ENCODE measurements around the gene MAPK8IP3.

The MAPK8IP3 gene

GRCh38 chr16:1776991-1777374 lies 71.0 kb downstream of the MAPK8IP3 start:
- DNase-seq = no peak

- DNase-seq = no peak
Measured at GRCh38 chr16:1777375-1778199, 71.6 kb downstream of the MAPK8IP3 start.

- no peak for DNase-seq
Measured at GRCh38 chr16:1778200-1779179, 72.5 kb downstream of the MAPK8IP3 start.

DNA sequence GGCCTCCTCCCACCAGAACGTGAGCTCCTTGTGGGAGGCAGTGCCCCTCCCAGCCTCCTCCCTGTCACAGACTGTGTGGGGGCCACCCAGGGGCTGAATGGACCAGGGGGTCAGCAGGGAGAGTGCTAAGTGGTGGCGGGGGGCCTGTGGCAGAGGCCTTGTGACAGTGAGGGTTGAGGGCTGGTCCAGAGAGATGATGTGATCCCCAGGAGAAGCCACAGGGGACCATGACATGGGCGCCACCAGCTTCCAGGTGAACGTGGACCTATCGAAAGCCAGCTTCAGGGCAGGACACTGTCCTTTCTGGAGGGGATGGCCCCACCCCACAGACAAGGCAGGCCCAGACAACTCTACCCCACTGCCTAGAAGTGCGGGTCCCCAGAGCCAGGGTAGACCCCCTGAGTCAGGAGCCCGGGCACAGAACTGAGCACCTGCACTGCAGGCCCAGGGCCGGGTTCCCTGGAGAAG lies 73.3 kb downstream of the MAPK8IP3 start:
- no peak for DNase-seq

DNA sequence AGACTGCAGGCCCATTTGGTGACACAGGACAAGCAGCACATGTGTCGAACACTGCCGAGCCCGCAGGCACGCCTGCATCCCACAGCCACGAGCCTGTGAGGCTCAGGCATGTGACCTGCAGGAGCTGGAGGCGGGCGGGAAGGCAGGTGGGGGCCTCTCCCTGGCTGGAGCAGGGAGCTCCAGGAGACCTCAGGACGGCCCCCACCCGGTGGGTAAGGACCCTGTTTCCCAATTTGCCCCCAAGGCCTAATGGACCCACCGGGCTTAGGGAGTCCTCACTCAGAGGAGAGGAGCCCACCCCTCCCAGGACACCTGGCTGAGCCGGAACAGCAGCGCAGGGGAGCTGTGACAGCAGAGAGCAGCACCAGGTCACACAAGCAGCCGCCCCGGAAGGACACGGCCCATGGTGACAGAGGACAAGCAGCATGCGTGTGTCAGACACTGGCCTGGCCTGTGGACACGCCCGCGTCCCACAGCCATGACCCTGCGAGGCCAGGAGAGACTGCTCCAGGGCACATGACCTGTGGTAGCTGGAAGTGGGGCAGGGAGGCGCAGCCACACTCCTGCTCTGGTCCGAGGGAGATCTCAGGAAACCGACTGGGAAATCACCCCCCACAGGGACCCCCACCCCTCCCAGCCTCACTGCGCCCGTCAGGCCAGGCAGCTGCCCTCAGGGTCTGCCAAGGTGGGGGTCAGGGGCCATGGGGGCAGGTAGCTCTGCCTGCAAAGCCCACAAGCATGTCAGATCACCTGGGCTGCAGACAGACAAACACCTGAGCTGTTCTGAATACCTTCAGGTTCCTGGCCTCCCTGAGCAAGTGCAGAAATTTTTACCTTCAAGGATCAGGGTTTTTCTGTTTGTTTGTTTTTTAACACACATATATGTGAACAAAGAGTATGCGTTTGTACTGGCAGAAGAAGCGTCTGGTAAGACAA lies 74.0 kb downstream of the MAPK8IP3 start:
- no peak for DNase-seq

- DNase-seq = no peak
Measured at GRCh38 chr16:1780677-1781072, 74.7 kb downstream of the MAPK8IP3 start.

DNA sequence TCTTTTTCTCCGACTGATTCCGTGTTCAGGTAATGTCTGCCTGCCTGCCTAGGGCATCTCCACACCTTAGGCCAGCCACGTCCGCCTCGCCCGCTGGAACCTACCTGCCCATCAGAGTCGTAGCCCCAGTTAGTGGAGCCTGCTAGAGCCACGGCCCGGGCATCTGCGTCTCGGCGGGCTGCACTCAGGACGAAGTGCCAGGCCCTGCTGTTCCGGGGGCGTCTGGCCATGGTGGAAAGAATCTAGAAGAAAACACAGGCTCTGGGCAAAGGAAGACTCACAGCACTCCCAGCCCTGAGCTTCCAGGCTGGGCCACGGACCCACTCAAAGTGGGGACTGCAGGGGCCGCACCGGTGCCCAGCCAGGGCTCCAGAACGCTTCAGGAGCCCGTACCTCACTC lies 75.3 kb downstream of the MAPK8IP3 start:
- DNase-seq = no peak

GRCh38 chr16:1781758-1782407 lies 75.9 kb downstream of the MAPK8IP3 start:
- DNase-seq = no peak

GRCh38 chr16:1782408-1783264 lies 76.6 kb downstream of the MAPK8IP3 start, which contains the start of the genes NUBP2 and SPSB3:
Gene NUBP2, plus strand, starts transcription at chr16:1782960. Its CDS starts 61 bp downstream, at chr16:1783021.
Gene SPSB3, minus strand, starts transcription at chr16:1782571. Its CDS starts 1,088 bp downstream, at chr16:1781483.
- peak; percentile 100 for DNase-seq

- DNase-seq = no peak
Measured at GRCh38 chr16:1784977-1785845, 79.2 kb downstream of the MAPK8IP3 start.

DNA sequence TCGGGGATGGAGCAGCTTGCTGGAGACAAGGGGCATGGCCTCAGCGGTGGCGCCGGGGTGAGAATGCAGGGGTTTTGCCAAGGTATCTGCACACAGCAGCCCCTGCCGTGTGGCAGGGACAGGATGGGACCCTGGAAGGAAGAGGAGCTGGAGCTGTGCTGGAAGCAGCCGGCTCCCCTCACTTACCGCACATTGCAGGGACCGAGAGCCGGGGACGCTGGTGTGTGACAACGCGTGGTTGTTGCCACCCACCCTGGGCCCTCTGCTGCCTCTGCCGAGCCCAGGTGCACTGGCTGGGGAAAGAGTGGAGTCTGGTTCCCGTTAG lies 79.8 kb downstream of the MAPK8IP3 start:
- no peak for DNase-seq

- DNase-seq = no peak
Measured at GRCh38 chr16:1786242-1787055, 80.5 kb downstream of the MAPK8IP3 start.

- no peak for DNase-seq
Measured at GRCh38 chr16:1787056-1787321, 81.0 kb downstream of the MAPK8IP3 start.

DNA sequence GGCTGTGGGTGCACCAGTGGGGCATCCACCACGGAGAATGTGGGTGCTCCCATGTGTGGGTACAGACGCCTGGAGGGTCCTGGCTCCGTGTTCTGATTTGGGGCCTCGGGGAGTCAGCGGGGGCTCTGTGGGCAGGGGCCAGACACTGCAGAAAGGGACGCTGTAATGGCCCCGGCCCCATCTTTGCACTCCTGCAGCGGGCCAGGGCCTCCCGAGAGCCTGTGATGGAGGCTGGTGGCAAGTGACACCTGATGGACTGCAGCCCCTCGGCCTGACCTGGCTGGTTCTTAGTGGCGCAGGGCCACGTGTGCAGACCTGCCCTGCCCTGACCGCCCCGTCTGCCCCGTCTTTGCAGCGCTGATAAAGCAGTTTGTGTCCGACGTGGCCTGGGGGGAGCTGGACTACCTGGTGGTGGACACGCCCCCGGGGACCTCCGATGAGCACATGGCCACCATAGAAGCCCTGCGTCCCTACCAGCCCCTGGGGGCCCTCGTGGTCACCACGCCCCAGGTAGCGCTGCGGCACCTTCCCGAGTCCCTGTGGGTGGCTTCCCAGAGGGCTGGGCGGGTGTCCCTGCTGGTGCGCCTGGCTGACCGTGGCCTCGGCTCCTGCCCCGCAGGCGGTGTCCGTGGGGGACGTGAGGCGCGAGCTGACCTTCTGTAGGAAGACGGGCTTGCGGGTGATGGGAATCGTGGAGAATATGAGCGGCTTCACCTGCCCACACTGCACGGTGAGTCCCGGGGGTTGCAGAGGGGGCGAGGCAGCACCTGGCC lies 81.5 kb downstream of the MAPK8IP3 start:
- no peak for DNase-seq

DNA sequence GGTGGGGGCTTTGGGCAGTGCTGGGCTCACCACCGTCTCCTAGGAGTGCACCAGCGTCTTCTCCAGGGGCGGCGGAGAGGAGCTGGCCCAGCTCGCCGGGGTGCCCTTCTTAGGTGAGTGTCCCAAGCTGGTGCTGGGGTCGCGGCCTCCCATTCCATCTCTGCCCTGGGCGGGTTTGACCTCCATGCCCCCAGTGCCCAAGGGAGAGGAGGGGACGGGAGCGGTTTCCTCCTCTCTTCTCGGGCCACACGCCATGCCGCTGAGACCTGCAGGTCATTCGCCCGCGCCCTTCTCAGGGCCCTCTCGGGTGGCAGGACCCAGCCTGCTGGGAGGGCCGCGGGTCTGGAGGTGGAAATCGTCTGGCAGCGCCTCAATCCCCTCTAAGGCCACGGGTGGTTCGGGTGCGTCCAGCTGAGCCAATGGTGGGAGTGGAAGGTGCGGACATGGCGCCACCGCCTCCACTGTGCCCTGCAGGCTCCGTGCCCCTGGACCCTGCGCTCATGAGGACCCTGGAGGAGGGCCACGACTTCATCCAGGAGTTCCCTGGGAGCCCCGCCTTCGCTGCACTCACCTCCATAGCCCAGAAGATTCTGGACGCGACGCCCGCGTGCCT lies 82.2 kb downstream of the MAPK8IP3 start:
- DNase-seq = no peak

GRCh38 chr16:1788708-1789100 lies 82.7 kb downstream of the MAPK8IP3 start:
- no peak for DNase-seq

GRCh38 chr16:1789643-1790045 lies 83.6 kb downstream of the MAPK8IP3 start:
- no peak for DNase-seq

DNA sequence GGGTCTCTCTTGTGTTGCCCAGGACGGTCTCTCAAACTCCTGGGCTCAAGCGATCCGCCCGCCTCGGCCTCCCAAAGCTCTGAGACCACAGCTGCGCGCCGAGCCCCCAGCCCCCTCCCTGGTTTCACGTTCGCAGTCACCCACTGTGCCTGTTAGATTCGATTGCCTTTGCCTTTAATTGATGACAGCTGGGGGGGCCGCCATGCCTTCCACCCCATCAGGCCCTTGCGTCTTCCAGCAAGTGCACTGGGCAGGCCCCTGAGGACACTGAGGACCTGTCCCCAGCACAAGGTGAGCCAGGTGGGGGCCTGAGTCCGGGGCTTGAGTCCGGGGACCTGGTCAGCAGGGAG lies 84.2 kb downstream of the MAPK8IP3 start:
- DNase-seq = no peak
